ENCODE measurements around the gene POLD1. TPM values are rescaled to one million over a fixed set of nuclear protein-coding genes. Genes with fewer than 3 reads are reported as not detected.
"Not testable (repeated sequence)": the region's sequence is repeated elsewhere in the genome, so short reads cannot be mapped to it uniquely, and the experiment has no call there.

Gene POLD1
- total RNA-seq, 1 donor from 2014 or later = 22.9 TPM

- H3K27me3 ChIP-seq = no peaks in the 10 kb centered on the region
- no peaks in the 10 kb centered on the region for H3K36me3 ChIP-seq
- intact Hi-C loops (cut with DNase I) = no loop called here
- no peak for TF ChIP-seq CTCF (IDR thresholded peaks at IDR 0.05)
- no peak overlapping the region for H3K4me3 ChIP-seq
- H3K9me3 ChIP-seq = peaks cover 0 to 7% of the 10 kb centered on the region in 2 donors
- DNase-seq (ENCODE audit: low spot score in 2 of 2) = no peak
- no peak overlapping the region for H3K27ac ChIP-seq
- no peaks in the 10 kb centered on the region for H3K4me1 ChIP-seq
Measured at GRCh38 chr19:50344661-50345318, 39.4 kb upstream of the POLD1 start.

GRCh38 chr19:50347089-50347581 is 37.0 kb upstream of the POLD1 start:
- H3K36me3 ChIP-seq; DNase-seq (ENCODE audit: low spot score in 2 of 2); H3K4me1 ChIP-seq; H3K9me3 ChIP-seq; H3K27ac ChIP-seq; H3K4me3 ChIP-seq; H3K27me3 ChIP-seq; intact Hi-C loops (cut with DNase I): not testable (repeated sequence)

GRCh38 chr19:50349277-50350057 is 34.7 kb upstream of the POLD1 start:
- no peak for TF ChIP-seq CTCF (IDR thresholded peaks at IDR 0.05)
- Histone ChIP-seq H3K36me3 (no peaks in the 10 kb centered on the region), H3K27ac (no peak overlapping the region), H3K4me1 (no peaks in the 10 kb centered on the region), H3K27me3 (no peaks in the 10 kb centered on the region), H3K4me3 (no peak overlapping the region), H3K9me3 (peaks cover 0 to 7% of the 10 kb centered on the region in 2 donors)
- no peak for DNase-seq (ENCODE audit: low spot score in 2 of 2)
- intact Hi-C loops (cut with DNase I) = no loop called here

- no peak for TF ChIP-seq CTCF (IDR thresholded peaks at IDR 0.05)
- Histone ChIP-seq H3K27ac (no peak overlapping the region), H3K27me3 (no peaks in the 10 kb centered on the region), H3K4me3 (no peak overlapping the region), H3K9me3 (no peaks in the 10 kb centered on the region), H3K4me1 (no peaks in the 10 kb centered on the region), H3K36me3 (no peaks in the 10 kb centered on the region)
- intact Hi-C loops (cut with DNase I) = no loop called here
- DNase-seq (ENCODE audit: low spot score in 2 of 2) = no peak
Measured at GRCh38 chr19:50352242-50352641, 31.9 kb upstream of the POLD1 start.

GRCh38 chr19:50353487-50353880 is 30.7 kb upstream of the POLD1 start:
- intact Hi-C loops (cut with DNase I); H3K9me3 ChIP-seq; H3K4me3 ChIP-seq; H3K27ac ChIP-seq; H3K27me3 ChIP-seq; H3K4me1 ChIP-seq; H3K36me3 ChIP-seq; DNase-seq (ENCODE audit: low spot score in 2 of 2): not testable (repeated sequence)

GRCh38 chr19:50356691-50357177 is 27.4 kb upstream of the POLD1 start:
- no peak for TF ChIP-seq CTCF (IDR thresholded peaks at IDR 0.05)
- intact Hi-C loops (cut with DNase I) = loop anchor here (1.0 to 2.0 kb wide), 2 partner anchors 12 to 426 kb away; no protein-coding TSS in a partner anchor
- H3K36me3 ChIP-seq = no peaks in the 10 kb centered on the region
- H3K27me3 ChIP-seq = no peaks in the 10 kb centered on the region
- peaks cover 0 to 2% of the 10 kb centered on the region in 2 donors for H3K4me1 ChIP-seq
- no peak overlapping the region for H3K27ac ChIP-seq
- no peak for DNase-seq (ENCODE audit: low spot score in 2 of 2)
- no peaks in the 10 kb centered on the region for H3K9me3 ChIP-seq
- peak overlapping the region in 1 of 2 donors; percentile 59 for H3K4me3 ChIP-seq
